Hindlimb muscle (tissue), 1 donor: ENCODE measurements around the gene CX3CL1. TPM values are rescaled to one million over a fixed set of nuclear protein-coding genes. Genes with fewer than 3 reads are reported as not detected.
"Not testable (repeated sequence)": the region's sequence is repeated elsewhere in the genome, so short reads cannot be mapped to it uniquely, and the experiment has no call there.

Experiments
- DNase-seq: peaks from one replicate; pipeline ENCODE4 v3.0.0-alpha.2; 2013
- polyA plus RNA-seq: library from polyadenylated mRNA; unstranded; fragments of 120-200 nt; gene quantifications from one replicate; pipeline ENCODE4 v1.2.1, GENCODE V29; 2013; ENCODE audit not compliant: insufficient read length

Gene CX3CL1
- polyA plus RNA-seq, 1 donor = 4.9 TPM

DNA sequence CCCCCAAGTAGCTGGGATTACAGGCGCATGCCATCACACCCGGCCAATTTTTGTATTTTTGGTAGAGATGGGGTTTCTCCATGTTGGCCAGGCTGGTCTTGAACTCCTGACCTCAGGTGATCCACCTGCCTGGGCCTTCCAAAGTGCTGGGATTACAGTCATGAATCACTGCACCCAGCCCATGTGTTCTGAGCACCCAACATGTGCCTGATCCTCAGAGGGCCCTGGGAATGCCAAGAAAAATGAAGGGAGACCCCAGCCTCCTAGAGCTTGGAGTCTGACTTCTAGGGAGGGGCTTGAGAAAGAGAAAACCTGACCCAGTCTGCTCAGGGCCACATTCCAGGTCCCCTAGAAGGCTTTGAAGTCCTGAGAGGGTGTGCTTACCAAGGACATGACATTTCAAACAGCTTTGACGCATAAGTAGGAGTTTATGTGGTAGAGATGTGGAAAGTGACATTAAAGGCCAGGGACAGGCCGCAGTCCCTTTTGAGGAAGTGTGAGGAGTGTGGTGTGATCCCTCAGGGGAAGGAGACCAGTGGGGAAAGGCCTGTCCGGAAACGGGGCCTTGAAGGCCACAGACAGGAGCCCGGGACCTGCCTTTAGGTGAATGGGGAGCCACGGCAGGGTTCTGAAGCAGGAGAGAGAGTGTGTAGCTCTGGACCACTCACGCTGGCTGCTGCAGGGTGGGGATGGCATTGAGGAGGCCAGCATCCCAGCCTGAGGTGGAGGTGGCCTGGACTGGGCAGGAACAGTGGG, 14.8 kb upstream of the CX3CL1 start:
- DNase-seq = no peak

- no peak for DNase-seq
Observed at GRCh38 chr16:57358086-57358420, 14.2 kb upstream of the CX3CL1 start.

DNA sequence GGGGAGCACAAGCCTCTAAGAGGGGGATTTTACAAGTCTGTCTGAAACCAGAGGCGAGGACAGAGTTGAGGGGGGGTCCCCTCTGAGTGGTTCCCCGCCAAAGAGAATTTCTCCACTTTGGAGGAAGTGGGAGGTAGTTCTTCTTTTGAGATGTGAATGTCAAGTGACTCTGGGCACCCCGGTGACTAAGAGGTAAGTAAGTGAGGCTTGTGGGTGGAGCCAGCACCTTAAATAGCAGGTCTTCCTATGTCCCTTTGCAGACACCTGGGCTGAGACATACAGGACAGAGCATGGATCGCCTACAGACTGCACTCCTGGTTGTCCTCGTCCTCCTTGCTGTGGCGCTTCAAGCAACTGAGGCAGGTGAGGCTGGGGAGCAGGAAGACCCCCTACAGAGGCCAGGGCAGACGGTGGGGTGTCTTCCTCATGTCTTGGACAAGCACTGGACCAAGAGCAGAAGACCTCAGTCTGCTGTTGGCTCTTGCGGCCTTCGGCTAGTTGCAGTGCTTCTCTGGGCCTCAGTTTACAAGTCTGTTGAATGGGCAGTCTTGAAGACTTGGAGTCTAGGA, 13.7 kb upstream of the CX3CL1 start, which contains the start of gene CCL22:
Gene CCL22 (plus strand): TSS at position 257 of the 569 bp plus-strand sequence. CDS start 34 bp downstream, at position 291.
- DNase-seq = no peak

- no peak for DNase-seq
Observed at GRCh38 chr16:57360321-57360935, 11.9 kb upstream of the CX3CL1 start.

DNA sequence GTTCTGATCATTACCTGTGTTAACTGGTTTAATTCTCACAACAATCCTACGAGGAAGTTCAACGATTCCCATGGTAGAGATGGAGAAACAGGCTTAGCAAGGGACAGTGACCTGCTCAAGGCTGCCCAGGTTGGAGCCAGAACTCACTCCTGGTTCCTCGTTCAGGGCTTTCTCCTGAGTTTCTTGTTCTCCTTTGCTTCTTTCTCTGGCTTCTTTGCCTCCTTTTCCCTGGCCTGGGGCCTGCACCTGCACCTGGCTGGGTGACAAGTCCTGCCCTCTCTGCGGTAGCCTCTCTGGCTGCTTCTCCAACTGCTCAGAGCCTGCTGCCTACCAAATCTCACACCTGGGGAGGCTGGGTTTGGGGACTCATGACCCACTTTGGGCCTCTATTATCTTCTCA, 10.9 kb upstream of the CX3CL1 start:
- no peak for DNase-seq

GRCh38 chr16:57364143-57364542, 8.1 kb upstream of the CX3CL1 start:
- no peak for DNase-seq

DNA sequence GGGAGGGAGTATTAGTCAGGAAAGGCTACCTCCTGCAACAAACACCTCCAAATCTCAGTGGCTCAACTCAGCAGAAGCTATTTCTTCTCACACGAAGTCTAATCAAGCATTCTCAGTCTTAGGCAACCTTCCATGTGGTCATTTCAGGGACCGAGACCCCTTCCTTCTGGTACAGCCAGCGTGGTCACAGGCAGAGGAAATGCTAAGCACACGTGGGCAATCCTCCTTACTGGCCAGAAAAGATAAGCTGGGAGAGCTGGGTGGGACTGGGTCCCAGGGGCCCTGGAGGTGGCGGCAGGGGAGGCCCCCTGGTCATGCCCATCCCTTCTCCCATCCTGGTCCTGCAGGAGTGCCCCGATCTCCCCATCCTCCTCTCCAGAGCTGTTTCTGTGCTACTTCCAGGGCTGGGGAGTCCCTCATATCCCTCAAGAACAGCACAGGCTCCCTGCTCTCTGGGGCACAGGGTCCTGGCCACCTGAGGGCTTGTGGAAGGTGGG, 5.7 kb upstream of the CX3CL1 start:
- no peak for DNase-seq

DNA sequence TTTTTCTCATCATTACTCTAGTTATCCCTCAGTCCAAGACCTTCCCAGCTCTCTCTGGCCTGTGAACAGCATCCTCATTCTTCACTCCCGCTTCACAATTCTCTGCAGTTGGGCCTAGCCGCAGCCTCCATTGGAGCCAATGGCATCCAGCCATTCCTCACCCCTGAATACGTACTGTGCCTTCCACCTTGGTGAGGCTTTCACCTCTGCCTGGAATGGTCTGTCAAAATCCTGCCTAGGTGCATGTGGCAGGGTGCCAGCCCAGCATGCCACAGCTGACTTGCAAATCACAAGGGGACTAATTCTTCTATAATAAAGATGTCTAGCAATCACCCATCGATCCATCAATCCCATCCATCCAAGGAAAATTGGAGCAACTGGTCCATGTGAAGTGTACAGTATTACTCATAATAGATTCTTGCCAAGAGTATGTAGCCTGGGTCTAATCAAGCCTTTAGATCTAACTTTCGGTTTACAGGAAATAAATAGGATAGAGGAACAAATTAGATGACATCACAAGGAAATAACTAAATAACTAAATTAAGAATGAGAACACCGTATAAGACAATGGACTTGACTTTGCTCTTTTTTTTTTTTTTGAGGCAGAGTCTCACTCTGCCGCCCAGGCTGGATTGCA, 5.1 kb upstream of the CX3CL1 start:
- DNase-seq = no peak

DNA sequence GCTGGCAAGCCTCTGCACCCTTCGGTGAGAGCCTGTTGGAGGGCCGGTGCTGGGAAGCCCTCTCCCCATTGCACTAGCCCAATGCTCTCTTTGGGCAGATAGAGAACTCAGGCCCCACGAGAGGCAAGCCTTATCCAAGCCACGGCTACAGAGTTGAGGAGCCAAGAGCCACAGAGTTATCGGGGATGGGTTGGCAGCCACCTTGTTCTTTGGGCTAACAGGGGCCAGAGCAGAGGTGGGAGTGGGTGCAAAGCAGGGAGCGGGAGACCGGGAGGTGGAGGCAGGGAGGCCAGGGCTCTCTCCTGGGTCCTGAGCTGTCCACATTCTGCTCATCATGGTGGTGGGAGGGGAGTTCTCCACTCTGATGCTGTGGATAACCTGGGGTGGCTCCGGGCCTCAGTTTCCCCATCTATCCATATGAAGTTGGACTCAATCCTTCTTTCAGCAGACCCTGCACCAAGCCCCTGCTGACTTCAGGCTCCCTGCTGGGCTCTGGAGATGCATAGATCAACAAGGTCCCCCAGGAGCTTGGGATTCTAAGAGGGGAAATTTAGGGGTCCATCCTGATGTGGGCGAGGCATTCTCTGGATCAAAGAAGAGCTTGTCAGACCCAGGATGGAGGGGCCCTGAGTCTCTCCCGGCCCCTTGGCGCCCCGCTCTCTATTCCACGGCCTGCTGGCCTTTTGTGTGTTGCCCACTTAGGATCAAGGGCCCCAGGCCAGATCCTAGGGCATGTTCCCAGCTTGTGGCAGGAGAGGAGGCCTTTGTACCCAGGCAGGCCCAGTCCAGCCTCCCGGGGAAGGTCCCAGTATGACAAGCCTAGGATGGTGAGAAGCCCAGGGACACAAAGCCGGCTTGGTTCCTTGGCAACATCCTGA, 557 bp upstream of the CX3CL1 start:
- no peak for DNase-seq

DNA sequence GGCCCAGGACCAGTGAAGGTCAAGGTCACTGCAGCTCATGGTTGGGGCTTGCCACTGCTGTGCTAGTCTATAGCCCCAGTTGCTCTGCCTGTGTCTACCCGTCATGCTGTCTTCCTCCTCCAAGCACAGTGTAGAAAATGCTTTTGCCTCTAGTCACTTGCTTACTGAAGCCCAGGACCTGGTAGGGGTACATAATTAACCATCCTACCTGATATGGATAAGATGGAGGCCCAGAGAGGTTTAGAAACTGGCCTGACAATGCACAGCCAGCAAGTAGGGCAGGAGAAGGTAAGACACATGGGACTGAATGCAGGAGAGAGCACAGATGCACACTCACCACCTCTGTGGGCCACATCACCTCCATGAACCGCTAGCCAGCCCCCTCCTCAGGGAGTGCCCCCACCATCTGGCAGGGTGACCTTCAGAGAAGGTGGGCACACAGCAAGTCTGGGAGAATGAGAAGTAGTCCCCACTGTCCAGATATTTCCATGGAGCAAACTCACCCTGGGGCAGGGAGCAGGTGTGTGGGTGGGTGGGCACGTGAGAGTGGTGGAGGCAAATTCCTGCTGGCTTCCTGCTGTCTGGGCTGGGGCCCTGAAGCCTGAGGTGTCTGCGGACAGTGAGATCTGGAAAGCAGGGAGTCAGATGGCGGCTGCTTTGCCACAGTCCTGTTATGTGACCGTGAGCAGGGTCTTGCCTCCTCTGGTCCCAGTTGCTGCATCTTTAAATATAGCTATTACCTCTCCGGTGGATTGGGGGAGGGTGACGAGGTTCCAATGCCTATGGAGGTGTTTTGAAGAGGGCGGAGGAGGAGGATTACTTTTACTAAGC, 1.0 kb downstream of the CX3CL1 start:
- no peak for DNase-seq

DNA sequence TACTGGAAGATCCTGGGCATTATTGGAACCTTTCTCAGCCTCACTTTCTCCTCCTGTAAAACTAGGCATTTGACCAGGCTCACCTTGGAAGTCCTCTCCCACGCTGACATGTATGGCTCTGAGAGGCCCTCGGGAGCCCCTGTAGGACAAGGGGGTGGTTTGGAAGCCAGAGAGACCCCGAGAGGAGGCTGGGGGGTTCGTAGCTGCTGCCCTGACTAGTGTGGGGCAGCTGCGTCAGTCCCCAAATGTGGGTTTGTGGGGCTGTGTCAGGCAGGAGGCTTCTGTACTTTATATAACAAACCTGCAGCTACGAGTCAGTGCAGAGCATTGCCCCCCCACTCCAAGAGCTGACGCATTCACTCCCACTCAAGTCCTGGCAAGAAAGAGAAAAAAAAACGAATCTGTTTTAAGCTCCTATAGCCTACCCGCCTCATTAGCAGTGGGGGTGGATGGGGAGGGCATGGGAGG, 1.8 kb downstream of the CX3CL1 start:
- DNase-seq = no peak

DNA sequence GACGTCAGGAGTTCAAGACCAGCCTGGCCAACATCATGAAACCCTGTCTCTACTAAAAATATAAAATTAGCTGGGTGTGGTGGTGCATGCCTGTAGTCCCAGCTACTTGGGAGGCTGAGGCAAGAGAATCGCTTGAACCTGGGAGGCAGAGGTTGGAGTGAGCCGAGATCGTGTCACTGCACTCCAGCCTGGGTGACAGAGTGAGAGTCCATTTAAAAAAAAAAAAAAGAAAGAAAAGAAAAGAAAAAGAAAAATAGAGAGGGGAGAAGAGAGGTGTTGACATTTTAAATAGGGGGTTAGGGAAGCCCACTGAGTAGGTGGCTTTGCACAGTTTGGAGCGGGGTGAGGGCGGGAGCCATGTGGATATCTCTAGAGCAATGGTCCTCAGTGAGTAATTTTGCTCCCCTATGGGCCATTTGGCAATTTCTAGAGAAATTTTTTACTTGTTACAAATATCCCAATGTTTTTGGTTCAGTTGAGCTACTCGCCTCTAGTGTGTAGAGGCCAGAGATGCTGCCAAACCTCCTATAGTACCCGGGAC, 2.7 kb downstream of the CX3CL1 start:
- DNase-seq = not testable (repeated sequence)

DNA sequence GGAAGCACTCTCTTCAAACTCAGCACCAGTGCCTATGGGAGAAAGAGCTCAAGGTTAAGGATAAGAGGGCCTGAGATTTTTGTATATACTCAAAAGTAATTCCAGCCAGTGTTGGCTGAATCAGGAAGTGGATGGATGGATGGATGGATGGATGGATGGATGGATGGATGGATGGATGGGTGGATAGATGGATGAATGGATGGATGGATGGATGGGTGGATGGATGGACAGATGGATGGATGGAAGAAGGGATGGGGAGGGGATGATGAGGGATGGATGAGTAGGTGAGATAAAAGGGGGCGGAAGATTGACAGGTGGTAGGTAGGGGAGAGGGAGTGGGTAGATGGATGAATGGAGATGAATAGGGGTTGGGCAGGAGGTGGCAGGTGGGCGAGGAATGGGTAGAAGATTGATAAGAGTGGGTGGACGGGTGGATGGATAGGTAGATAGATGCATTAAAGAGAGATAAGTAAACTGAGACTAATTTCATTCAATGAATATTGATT, 4.1 kb downstream of the CX3CL1 start:
- no peak for DNase-seq

- DNase-seq = no peak
Observed at GRCh38 chr16:57377080-57377841, 5.0 kb downstream of the CX3CL1 start.

GRCh38 chr16:57379579-57379978, 7.3 kb downstream of the CX3CL1 start:
- no peak for DNase-seq

DNA sequence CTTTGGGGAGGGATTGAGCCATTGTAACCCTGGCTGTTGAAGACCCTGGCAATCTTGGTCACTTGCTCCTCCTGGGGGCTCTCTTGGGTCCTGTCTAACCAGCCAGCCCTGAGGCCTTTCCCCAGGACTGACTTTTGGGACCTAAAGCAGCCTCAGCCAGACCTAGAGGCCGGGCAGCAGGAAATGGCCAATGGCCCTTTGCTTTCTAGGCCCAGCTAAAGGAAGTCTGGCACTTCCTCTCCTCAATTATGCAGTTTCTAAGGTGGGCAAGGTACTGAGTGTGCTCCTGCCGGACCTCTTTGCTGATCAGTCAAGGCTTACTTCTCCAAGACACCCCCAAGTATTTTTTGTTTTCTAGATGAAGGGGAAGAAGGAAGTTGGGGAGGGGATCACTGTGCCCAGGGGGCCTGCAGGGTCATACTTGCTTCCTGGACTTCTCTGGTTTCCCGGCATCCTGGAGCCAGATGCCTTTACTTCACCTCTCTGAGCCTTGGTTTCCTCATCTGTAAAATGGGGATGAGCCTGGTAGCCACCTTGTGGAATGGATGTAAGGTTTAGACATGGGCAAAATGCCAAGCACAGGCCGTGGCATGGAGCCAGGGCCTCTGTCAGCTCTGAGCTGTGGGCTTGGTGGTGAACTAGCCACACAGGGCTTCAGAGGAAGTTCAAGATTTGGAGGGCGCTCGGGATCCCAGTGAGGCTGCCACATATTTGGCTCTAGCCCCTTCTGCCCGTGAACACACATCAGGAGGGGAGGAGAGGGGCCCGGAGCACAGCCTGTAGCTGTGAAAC, 8.6 kb downstream of the CX3CL1 start:
- no peak for DNase-seq

DNA sequence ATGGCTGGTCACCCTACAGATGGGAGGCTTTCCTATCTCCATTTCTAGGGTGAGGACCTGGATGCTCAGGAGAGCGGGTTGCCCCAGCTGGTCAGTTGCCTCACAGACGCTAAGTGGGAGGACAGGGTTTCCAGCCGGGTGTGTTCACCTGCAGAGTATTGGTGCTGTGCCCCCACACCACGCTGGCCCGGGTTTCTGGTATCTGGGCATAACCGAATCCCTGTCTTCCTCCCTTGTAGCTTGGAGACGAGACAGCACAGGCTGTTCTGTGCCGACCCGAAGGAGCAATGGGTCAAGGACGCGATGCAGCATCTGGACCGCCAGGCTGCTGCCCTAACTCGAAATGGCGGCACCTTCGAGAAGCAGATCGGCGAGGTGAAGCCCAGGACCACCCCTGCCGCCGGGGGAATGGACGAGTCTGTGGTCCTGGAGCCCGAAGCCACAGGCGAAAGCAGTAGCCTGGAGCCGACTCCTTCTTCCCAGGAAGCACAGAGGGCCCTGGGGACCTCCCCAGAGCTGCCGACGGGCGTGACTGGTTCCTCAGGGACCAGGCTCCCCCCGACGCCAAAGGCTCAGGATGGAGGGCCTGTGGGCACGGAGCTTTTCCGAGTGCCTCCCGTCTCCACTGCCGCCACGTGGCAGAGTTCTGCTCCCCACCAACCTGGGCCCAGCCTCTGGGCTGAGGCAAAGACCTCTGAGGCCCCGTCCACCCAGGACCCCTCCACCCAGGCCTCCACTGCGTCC, 9.7 kb downstream of the CX3CL1 start:
- DNase-seq = no peak

DNA sequence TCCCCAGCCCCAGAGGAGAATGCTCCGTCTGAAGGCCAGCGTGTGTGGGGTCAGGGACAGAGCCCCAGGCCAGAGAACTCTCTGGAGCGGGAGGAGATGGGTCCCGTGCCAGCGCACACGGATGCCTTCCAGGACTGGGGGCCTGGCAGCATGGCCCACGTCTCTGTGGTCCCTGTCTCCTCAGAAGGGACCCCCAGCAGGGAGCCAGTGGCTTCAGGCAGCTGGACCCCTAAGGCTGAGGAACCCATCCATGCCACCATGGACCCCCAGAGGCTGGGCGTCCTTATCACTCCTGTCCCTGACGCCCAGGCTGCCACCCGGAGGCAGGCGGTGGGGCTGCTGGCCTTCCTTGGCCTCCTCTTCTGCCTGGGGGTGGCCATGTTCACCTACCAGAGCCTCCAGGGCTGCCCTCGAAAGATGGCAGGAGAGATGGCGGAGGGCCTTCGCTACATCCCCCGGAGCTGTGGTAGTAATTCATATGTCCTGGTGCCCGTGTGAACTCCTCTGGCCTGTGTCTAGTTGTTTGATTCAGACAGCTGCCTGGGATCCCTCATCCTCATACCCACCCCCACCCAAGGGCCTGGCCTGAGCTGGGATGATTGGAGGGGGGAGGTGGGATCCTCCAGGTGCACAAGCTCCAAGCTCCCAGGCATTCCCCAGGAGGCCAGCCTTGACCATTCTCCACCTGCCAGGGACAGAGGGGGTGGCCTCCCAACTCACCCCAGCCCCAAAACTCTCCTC, 10.4 kb downstream of the CX3CL1 start:
- DNase-seq = no peak
